GM19455 (cell line): Measurements from ENCODE around the gene HSD11B2.
"Not testable (repeated sequence)": the region's sequence is repeated elsewhere in the genome, so short reads cannot be mapped to it uniquely, and the experiment has no call there.

Experiments
- ATAC-seq: cut with Tn5 transposase; IDR thresholded peaks from one replicate; pipeline ENCODE4 v1.9.1; 2021; ENCODE audit not compliant: unreplicated experiment

The HSD11B2 gene

DNA sequence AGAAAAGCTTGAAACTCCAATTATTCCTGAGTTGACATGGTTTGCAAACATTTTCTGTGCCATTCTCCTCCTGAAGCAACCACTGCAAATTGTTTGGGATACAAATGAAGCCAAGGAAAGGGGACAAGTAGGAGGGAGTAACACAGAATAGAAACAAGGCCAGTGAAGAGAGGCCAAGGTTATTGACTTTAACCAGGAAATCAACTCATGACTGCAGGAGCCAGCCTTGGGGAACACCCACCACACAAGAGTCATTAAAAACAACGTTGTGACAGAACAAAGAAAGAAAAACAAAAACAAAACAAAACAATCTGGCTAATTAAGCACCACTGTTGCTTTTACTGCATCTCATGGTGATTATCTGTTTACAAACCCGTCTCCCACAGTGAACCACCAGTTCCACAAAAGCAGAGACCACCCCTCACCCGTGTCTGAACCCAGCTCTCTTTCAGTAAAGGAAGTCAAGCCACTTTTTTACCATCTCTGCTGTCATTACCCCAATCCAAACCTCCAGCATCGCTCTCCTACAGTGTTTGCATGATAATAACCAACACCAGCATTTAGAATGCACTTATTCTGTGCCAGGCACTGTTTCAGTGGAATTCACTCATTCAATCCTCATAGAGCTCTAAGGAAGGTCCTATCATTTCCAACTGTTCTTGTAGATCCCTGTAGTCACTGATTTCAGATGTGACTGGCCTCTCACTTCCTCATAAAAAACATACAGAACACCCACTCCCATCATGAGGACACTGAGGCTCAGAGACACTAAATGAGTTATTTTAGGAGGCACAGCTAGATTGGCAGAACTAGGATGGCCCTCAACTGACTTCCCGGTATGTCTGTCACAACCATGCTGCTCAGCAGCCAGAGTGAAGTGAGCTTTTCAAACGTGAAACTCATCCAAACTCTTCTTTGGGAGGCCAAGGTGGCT lies 16.7 kb upstream of the HSD11B2 start:
- no peak for ATAC-seq

DNA sequence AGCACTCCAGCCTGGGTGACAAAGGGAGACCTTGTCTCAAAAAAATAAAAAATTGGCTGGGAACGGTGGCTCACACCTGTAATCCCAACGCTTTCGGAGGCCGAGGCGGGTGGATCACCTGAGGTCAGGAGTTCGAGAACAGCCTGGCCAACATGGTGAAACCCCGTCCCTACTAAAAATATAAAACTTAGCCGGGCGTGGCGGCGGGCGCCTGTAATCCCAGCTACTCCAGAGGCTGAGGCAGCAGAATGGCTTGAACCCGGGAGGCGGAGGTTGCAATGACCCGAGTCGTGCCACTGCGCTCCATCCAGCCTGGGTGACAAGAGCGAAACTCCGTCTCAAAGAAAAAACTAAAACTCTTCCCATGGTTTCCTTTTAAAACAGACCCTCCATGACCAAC lies 15.5 kb upstream of the HSD11B2 start:
- not testable (repeated sequence) for ATAC-seq

GRCh38 chr16:67415872-67416793 lies 14.8 kb upstream of the HSD11B2 start, which contains the start of gene ZDHHC1:
ZDHHC1 (minus strand) TSS chr16:67416477; CDS start chr16:67407775, 8,702 bp downstream.
- ATAC-seq = peak; percentile 74

DNA sequence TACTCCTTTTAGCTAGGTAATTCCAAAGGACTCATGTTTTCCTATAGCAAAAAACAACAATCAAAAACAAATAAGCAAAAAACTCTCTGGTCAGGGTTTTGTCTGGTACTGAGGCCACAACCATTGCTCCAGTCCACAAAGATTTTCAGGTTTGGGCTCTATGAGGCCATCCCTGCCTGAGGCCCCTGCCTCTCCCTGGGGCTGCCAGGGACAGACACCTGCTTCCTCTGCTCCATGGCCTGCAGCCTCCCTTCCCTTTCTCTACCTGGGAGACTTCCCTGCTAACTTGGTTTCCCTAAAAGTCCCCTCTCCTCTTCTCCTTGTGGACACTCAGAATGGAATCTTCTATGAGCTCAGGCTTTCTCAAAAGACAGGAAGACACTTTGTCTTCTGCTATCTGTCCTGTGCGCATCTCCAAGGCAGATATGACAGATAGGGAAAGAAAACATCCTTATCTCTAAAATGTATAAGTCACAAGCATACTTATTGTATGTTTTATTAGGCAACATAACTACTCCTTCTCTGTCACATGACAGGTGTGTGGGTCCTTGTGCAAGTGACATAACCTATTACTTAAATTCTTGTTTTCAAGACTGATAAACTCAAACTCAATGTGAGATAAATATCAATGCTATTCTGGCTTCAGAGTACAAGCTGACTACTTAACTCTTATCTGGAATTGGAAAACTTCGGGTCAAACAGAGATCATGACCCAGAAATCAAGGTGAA lies 13.4 kb upstream of the HSD11B2 start:
- ATAC-seq = no peak

DNA sequence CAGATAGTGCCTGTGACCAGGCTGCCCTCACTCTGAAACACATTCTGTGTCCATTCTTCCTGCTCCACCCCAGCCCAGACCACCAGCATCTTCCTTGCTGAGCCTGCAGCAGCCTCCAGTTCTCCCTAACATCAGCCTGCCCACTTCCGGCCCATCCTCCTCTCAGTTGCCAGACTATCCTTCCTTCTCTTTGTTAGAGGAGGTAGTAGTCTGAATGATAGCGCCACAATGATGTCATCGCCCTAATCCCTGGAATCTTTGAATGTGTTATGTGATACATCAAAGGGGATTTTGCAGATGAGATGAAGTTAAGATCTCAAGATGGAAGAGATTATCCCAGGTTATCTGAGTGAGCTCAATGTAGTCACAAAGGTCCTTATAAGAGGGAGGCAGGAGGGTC lies 11.4 kb upstream of the HSD11B2 start:
- no peak for ATAC-seq

- no peak for ATAC-seq
Observed at GRCh38 chr16:67419931-67420330, 11.0 kb upstream of the HSD11B2 start.

DNA sequence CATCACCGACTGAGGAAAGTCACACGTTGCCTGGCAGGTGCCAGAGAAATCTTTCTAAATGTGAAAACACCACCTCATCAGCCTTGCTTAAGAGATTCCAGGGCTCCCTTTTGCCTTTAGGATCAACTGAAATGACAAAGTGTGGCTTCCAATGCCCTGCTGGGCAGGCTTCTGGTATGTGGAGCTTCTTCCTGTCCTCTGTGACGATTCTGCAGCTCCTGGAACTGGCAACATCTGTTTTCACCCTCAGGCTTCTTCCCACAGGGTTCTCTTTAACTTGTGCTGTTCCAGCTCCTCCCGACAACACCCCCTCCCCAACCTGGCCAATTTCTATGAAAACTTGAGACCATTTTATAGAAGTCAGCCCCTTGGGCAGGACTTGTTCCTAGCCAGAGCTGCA lies 9.9 kb upstream of the HSD11B2 start:
- ATAC-seq = no peak

- ATAC-seq = no peak
Observed at GRCh38 chr16:67423015-67423414, 7.9 kb upstream of the HSD11B2 start.

- ATAC-seq = no peak
Observed at GRCh38 chr16:67423611-67424260, 7.2 kb upstream of the HSD11B2 start.

DNA sequence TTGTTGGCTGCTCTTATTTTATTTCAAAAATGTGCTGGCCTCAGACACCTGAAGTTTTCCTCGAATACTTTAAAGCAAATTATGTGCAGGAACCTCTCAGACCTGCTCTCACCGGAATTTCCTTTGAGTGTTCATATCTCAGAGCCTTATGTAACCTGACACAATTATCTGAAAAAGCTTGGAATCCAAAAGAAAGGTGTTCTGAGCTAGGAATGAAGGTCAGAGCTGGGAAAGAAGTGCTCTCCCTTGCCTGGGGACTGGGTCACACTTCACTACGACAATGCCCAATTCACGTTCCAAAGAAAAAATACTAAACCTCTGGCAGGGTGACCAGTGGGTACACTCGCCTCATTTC lies 6.7 kb upstream of the HSD11B2 start:
- no peak for ATAC-seq

DNA sequence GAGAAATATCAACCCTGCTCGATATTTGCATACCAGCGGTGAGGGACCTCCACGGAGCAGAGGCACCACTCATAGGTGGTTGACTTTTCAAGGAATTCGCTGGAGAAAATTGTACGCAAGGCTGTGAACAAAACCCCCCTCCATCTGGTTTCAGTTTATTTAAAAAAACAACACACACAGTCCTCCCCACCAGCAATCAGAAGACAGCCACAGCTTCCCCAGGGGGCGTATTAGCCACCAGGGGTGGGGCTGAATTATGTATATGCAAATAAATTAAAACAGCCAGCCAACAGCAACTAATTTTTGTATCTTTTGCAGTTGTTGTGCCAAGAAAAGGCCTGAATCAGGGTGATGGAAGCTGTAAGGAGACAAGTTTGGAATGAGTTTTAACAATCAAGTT lies 5.9 kb upstream of the HSD11B2 start:
- no peak for ATAC-seq

- ATAC-seq = no peak
Observed at GRCh38 chr16:67425580-67425979, 5.3 kb upstream of the HSD11B2 start.

GRCh38 chr16:67426022-67426421 lies 4.9 kb upstream of the HSD11B2 start:
- ATAC-seq = no peak

DNA sequence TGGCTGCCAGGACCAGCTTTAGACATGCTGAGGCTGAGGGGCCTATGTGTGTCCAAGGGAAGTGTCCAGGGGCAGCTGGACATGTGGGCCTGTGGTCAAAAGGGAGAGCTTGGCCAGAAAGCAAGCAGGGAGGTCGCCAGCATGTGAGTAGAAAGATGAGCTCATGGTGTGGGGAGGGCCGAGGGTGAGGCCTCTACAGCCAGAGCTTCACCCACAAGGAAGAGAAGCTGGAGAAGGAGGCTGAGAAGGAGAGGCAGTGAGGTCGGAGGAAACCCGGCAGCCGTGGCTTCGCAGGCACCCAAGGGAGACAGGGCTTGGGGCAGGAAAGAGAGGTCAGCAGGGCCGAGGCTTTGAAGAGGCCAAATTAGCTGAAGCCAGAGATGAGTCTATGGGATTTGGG lies 4.0 kb upstream of the HSD11B2 start:
- ATAC-seq = no peak

- ATAC-seq = no peak
Observed at GRCh38 chr16:67428146-67428731, 2.7 kb upstream of the HSD11B2 start.

GRCh38 chr16:67429053-67429798 lies 1.7 kb upstream of the HSD11B2 start:
- no peak for ATAC-seq

GRCh38 chr16:67429799-67430503 lies 970 bp upstream of the HSD11B2 start:
- ATAC-seq = no peak

GRCh38 chr16:67430504-67430976 lies 381 bp upstream of the HSD11B2 start:
- ATAC-seq = no peak
